Ishikawa (cell line): ENCODE data around the gene NSUN3.

Experiments used
- CEBPB ChIP-seq: IDR thresholded peaks from 2 replicates; pipeline ENCODE4 v1.6.1; 2012
- CREB1 ChIP-seq: IDR thresholded peaks from 2 replicates; pipeline ENCODE4 v1.6.1; 2012; ENCODE audit warnings: low read depth
- EGR1 ChIP-seq: IDR thresholded peaks from 2 replicates; pipeline ENCODE4 v1.6.1; 2012
- EP300 ChIP-seq: IDR thresholded peaks from 2 replicates; pipeline ENCODE4 v1.6.1; 2012; ENCODE audit warnings: borderline replicate concordance
- FOXM1 ChIP-seq: IDR thresholded peaks from 2 replicates; pipeline ENCODE4 v1.6.1; 2012; ENCODE audit warnings: low read depth, borderline replicate concordance
- MAX ChIP-seq: IDR thresholded peaks from 2 replicates; pipeline ENCODE4 v1.6.1; 2012
- NFIC ChIP-seq: IDR thresholded peaks from 2 replicates; pipeline ENCODE4 v1.6.1; 2012
- RAD21 ChIP-seq: IDR thresholded peaks from 2 replicates; pipeline ENCODE4 v1.6.1; 2012; ENCODE audit warnings: low read depth
- REST ChIP-seq: IDR thresholded peaks from 2 replicates; pipeline ENCODE4 v1.6.1; 2012; ENCODE audit warnings: low read depth, mild to moderate bottlenecking
- TAF1 ChIP-seq: IDR thresholded peaks from 2 replicates; pipeline ENCODE4 v1.6.1; 2012; ENCODE audit warnings: low read depth, mild to moderate bottlenecking
- TCF12 ChIP-seq: IDR thresholded peaks from 2 replicates; pipeline ENCODE4 v1.6.1; 2012; ENCODE audit warnings: low read depth
- TEAD4 ChIP-seq: IDR thresholded peaks from 2 replicates; pipeline ENCODE4 v1.6.1; 2012
- USF1 ChIP-seq: IDR thresholded peaks from 2 replicates; pipeline ENCODE4 v1.6.1; 2012
- YY1 ChIP-seq: IDR thresholded peaks from 2 replicates; pipeline ENCODE4 v1.6.1; 2012; ENCODE audit warnings: low read depth
- ZBTB7A ChIP-seq: IDR thresholded peaks from 2 replicates; pipeline ENCODE4 v1.6.1; 2012; ENCODE audit warnings: low read depth

Gene NSUN3

GRCh38 chr3:94064243-94064860 is 1.5 kb downstream of the NSUN3 start:
- TF ChIP-seq EP300 (no peak), NFIC (no peak), YY1 (no peak), TEAD4 (no peak)

GRCh38 chr3:94065122-94065521 is 2.3 kb downstream of the NSUN3 start:
- no peak for TF ChIP-seq REST
- no peak for TF ChIP-seq ZBTB7A
- TF ChIP-seq YY1: no peak
- TF ChIP-seq FOXM1: no peak
- no peak for TF ChIP-seq RAD21
- no peak for TF ChIP-seq EP300
- TF ChIP-seq TEAD4: no peak
- TF ChIP-seq USF1: no peak
- TF ChIP-seq TAF1: no peak
- TF ChIP-seq TCF12: no peak
- no peak for TF ChIP-seq EGR1
- TF ChIP-seq CEBPB: no peak
- TF ChIP-seq NFIC: no peak
- no peak for TF ChIP-seq MAX
- TF ChIP-seq CREB1: no peak

- TF ChIP-seq USF1: no peak
- no peak for TF ChIP-seq CREB1
These were observed 3.1 kb downstream of the NSUN3 start for GRCh38 chr3:94065819-94066480.

GRCh38 chr3:94066506-94067500 is 3.9 kb downstream of the NSUN3 start:
- no peak for TF ChIP-seq MAX
- no peak for TF ChIP-seq YY1
- no peak for TF ChIP-seq CREB1
- TF ChIP-seq TEAD4: no peak
- no peak for TF ChIP-seq TAF1
- no peak for TF ChIP-seq EGR1
- no peak for TF ChIP-seq ZBTB7A
- no peak for TF ChIP-seq FOXM1
- TF ChIP-seq CEBPB: no peak
- no peak for TF ChIP-seq REST
- TF ChIP-seq TCF12: no peak
- no peak for TF ChIP-seq NFIC
- no peak for TF ChIP-seq RAD21

GRCh38 chr3:94069194-94069813 is 6.4 kb downstream of the NSUN3 start:
- TF ChIP-seq USF1 (no peak), RAD21 (peak; percentile 48)
